Measurements from ENCODE around the gene FAM47A. TPM values are rescaled to one million over a fixed set of nuclear protein-coding genes. Genes with fewer than 3 reads are reported as not detected.

FAM47A gene
- not detected in 2 replicates for total RNA-seq

GRCh38 chrX:34132028-34132427, at the start of gene FAM47A:
Gene FAM47A, minus strand, starts transcription at chrX:34132314. Its CDS starts 36 bp downstream, at chrX:34132278.

